Activated CD4-positive, alpha-beta T cell treated with anti-CD3 and anti-CD28 coated beads, Interleukin-2, Interleukin-6, amounts not matched to agents 100 ng/mL and 50 ng/mL, durations not matched to agents 16 hours and 8 hours (primary cell): ENCODE results near the gene RCL1.
A peak's percentile ranks its signal among the peaks of the same experiment; 100 is the strongest.

Experiments used
- DNase-seq: peaks from one replicate; pipeline ENCODE4 v3.0.0-alpha.2; 2020

The RCL1 gene

GRCh38 chr9:4815381-4815956 lies 22.7 kb downstream of the RCL1 start:
- no peak for DNase-seq

DNA sequence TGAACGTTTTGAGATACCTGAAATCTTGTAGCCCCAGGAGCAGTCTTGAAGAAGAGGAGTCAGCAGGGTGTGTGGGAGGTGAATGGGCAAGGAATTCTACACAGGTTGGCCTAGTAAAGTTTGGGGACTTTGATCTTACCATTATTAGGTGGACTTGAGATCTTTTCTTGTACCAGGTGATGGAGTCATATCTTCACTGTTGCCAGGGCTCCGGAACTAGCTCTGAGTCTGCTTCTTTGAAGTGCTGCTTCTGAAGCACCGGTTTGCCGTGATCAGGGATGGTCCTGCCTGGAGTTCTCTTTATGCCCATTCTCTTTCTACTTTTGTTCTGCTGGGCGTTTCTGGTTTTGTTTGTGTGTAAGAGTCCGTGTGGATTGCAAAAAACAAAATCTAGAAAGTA lies 27.4 kb downstream of the RCL1 start:
- no peak for DNase-seq

GRCh38 chr9:4821133-4821532 lies 28.4 kb downstream of the RCL1 start:
- DNase-seq, result no peak

DNA sequence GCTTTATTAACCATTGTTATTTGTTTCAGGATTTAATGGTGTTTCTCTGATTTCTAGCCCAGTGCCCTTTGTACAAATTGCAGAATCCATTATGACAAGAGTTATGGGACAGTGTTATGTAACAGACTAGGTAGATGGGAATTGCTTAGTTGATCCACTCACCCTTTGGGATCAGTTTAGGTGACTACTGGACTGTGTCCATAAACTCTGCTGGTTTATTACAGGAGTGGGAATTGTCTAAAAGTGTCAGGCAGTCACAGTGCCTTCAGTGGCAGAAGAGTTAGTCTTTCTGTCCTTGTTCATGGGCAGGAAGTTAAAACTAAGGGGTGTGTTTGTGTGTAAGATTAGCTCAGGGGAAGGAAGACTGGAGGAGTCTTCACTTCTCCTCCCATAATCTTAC lies 29.3 kb downstream of the RCL1 start:
- DNase-seq, result no peak

- DNase-seq, result no peak
Measured at GRCh38 chr9:4826417-4827166, 33.8 kb downstream of the RCL1 start.

DNA sequence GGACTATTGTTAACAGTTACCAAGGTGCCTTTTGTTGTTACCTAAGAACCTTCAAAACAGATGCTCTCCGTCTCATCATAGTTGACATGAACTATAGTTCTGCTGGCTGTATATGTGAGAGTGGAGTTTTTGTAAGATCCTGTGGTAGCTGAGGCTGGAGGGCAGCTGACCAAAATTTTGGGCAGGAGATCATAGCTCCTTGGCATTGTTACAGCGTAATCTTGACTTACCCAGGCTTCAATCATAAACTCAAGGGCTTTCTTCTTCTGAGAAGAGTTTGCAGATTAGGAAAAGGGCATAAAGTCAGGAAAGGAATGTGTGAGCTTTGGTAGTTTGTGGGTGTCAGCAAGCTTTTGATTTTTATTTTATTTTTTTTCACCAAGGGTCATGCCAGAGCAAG lies 34.5 kb downstream of the RCL1 start:
- DNase-seq, result no peak

GRCh38 chr9:4828761-4829160 lies 36.0 kb downstream of the RCL1 start:
- no peak for DNase-seq

- DNase-seq, result no peak
Measured at GRCh38 chr9:4829969-4830368, 37.2 kb downstream of the RCL1 start.

DNA sequence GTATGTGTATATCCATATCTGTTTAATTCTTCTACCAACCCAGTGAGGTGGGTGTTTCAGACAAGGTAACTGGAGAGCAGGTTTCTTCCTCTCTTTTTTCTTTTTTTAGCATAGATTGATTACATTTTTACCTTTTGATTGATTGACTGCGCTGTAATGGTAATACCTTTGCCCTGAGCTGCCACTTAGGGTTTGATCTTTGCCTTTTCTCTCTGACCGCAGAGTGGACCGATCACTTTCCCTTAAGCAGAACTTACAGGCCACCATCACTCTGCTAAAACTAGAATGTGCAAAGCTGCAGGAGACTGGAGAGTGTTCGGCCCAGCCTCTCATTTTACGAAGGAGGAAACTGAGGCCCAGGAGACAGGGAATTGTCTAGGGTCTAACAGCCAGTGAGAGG lies 38.0 kb downstream of the RCL1 start:
- DNase-seq, result no peak

DNA sequence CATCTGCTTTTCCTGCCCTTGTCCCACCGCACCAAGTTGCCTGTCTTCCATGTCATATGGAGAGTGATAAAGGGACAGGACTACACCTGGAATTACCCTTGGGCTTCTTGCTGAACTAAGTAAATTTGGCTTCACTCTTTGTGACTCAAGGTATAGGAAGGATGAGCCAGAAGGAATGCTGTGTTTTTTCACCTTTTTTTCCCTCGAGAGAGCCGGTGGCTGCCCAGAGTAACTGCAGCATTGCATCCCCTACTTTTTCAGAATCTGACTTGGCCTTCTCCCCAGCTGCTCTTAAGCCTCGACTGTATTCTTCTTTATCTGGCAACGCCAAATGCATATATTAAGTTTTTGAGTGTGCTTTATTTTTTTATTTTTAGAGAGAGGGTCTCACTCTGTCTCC lies 38.4 kb downstream of the RCL1 start:
- no peak for DNase-seq

- DNase-seq, result no peak
Measured at GRCh38 chr9:4831944-4832343, 39.2 kb downstream of the RCL1 start.

GRCh38 chr9:4832786-4833579 lies 40.2 kb downstream of the RCL1 start:
- DNase-seq, result peak; percentile 88

GRCh38 chr9:4833781-4834560 lies 41.2 kb downstream of the RCL1 start:
- no peak for DNase-seq

DNA sequence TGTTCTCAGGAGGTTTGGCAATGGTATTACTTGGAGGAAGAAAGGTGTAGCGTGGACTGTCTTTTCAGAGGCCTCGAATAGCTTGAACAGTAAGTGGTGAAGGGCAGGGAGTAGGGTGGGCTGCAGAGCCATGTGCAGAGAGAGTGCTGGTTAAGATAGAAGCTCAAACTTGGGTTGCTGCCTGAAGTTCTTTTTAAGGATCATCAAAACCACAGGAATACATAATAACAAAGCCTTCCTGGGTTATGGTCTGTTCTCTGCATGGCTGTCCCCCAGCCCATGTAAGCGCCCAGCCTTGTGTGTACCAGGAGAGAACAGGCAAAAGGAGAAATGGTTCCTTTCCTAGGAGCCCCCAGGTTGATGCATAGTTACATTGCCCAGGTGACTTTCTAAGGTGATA lies 43.9 kb downstream of the RCL1 start:
- DNase-seq, result no peak

DNA sequence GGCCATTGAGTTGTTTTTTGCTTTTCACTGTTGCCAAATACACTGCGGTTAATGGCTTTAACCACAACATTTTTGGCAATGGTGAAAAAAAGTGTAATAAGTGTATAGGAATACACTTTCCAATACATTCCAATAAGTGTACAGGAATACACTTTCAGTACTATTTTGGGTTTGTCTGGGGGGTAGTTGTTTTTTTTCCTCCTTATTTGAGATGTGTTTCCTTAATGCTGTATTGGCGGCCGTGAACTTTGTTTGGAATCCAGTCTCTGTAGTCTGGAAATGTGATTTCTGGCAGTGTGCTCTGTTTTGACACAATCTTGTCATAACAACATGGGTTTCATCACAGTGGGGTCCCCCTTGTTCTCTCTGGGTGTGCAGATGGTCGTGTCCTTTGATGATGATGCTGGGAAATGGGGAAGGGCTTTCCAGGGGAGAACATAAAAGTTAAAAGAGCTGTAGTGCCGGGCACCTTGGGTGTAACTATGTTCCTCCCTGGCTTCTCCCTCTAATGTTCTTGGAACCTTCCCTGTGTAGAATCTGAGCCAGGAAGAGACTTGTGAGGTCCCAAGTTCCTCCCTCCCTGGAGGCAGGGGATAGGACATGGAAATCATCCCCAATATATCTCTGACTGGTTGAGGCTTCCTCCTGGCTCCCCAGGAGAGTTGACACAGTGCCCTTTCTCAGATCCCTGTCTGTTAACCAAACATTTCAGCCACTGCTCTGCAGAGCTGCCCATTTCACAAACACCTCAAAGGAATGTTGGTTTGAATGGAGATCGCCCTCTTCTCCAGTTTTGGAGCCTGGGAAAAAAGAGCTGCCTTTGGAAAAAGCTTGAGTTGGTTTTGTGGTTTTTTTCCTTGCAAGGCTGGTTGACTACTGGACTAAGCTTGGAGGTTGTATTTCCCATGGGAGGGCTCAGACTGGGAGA lies 44.8 kb downstream of the RCL1 start:
- no peak for DNase-seq

DNA sequence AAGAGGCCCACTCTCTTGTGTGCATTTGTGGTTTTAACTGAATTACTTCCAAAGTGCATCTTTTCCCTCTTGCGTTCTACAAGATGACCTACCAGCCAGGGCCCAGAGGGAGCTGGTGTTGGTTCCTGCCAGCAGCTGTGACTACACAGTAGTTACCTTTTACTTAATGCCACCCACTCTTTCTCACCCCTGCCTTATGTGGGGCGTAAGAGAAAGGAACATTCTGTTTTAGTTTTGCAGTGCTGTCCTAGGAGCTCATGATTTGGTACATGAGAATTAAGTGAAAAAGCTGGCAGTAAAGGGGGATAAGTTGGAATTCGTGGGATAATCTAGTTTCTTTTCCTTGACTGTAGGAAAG lies 45.4 kb downstream of the RCL1 start:
- no peak for DNase-seq

GRCh38 chr9:4839470-4839912 lies 46.7 kb downstream of the RCL1 start:
- DNase-seq, result no peak

- DNase-seq, result no peak
Measured at GRCh38 chr9:4840018-4840417, 47.3 kb downstream of the RCL1 start.

GRCh38 chr9:4842213-4842612 lies 49.5 kb downstream of the RCL1 start:
- DNase-seq, result no peak

DNA sequence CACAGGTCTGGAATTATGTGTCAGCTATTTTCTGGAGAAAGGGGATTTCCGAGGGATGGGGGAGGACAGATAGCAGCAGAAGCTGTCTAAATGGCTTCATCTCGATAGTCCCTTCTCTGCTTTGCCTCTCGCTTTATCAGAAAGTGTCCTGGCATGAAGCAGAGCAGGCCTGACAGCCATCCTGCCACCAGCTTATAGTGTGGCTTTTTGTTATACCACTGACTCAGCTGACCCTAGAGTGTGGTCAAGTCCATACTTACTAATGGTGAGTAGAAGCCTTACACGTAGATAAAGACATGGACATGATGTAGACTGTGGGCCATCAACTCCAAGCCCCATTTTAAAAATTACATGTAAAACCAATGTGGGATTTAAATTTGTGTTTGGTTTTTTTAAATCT lies 50.0 kb downstream of the RCL1 start:
- no peak for DNase-seq

DNA sequence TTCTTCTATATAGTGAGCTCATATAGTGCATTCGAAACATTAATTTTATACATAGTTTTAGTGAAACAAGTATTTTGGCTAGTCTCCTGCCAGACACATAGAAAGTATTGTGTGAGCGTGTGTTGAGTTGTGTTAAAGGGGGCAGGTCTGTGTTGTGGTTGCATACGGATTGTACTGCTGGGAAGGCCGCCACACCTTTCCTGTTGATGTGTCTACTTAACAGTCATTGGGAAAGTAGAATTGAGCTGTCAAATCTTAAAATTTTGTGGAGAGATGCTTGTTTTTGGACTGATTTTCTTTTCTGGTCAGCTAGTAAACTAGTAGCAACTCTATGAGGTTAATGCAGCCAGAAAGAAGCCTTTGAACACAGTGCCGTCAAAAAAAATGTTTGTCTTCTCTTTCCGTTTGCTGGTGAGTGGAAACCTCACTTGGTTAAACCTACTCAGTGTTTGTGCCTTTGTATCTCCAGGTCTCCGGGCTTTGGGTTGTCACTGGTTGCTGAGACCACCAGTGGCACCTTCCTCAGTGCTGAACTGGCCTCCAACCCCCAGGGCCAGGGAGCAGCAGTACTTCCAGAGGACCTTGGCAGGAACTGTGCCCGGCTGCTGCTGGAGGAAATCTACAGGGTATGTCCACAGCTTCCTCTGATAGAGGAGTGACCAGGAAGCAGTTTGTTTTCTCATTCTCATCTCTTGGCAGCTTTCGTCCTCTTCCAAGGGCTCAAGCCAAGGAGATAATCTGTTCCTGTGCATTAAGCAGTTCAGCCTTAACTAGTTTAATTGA lies 51.5 kb downstream of the RCL1 start:
- peak; percentile 52 for DNase-seq
